Stimulated activated CD8-positive, alpha-beta memory T cell treated with anti-CD3 and anti-CD28 coated beads, Interleukin-15, amount 100 ng/mL, for 48 hours (primary cell): Measurements from ENCODE around the gene RIT2.

Experiments used
- DNase-seq, 2 donors: peaks; one replicate each; pipeline ENCODE4 v3.0.0-alpha.2; 2020; ENCODE audit warnings: low read depth in 2 of 2

RIT2 gene

GRCh38 chr18:43115076-43115921, at the start of gene RIT2:
RIT2 (minus strand) TSS chr18:43115685.
- DNase-seq = no peak

GRCh38 chr18:43161528-43161927, 46.0 kb upstream of the RIT2 start:
- DNase-seq = no peak

- no peak for DNase-seq
Measured at GRCh38 chr18:43160509-43160908, 45.0 kb upstream of the RIT2 start.

- DNase-seq = no peak
Measured at GRCh38 chr18:43159926-43160325, 44.4 kb upstream of the RIT2 start.

- no peak for DNase-seq
Measured at GRCh38 chr18:43159086-43159770, 43.7 kb upstream of the RIT2 start.

- no peak for DNase-seq
Measured at GRCh38 chr18:43158381-43158780, 42.9 kb upstream of the RIT2 start.

GRCh38 chr18:43155842-43156241, 40.4 kb upstream of the RIT2 start:
- no peak for DNase-seq

GRCh38 chr18:43148231-43148630, 32.7 kb upstream of the RIT2 start:
- no peak for DNase-seq

- DNase-seq = no peak
Measured at GRCh38 chr18:43141208-43141607, 25.7 kb upstream of the RIT2 start.

- no peak for DNase-seq
Measured at GRCh38 chr18:43139288-43139946, 23.9 kb upstream of the RIT2 start.

GRCh38 chr18:43134876-43135275, 19.4 kb upstream of the RIT2 start:
- no peak for DNase-seq

- DNase-seq = no peak
Measured at GRCh38 chr18:43130716-43131260, 15.3 kb upstream of the RIT2 start.

GRCh38 chr18:43129946-43130524, 14.6 kb upstream of the RIT2 start:
- DNase-seq = no peak

GRCh38 chr18:43125471-43125870, 10.0 kb upstream of the RIT2 start:
- DNase-seq = no peak

GRCh38 chr18:43122955-43123354, 7.5 kb upstream of the RIT2 start:
- no peak for DNase-seq

GRCh38 chr18:43116699-43117294, 1.3 kb upstream of the RIT2 start:
- no peak for DNase-seq

- no peak for DNase-seq
Measured at GRCh38 chr18:43113220-43113895, 2.1 kb downstream of the RIT2 start.

GRCh38 chr18:43108882-43109281, 6.6 kb downstream of the RIT2 start:
- no peak for DNase-seq

GRCh38 chr18:43108469-43108868, 7.0 kb downstream of the RIT2 start:
- DNase-seq = no peak

GRCh38 chr18:43093646-43094045, 21.8 kb downstream of the RIT2 start:
- DNase-seq = no peak

- no peak for DNase-seq
Measured at GRCh38 chr18:43092539-43092938, 22.9 kb downstream of the RIT2 start.
